ENCODE results near the gene KYAT1. TPM values are rescaled to one million over a fixed set of nuclear protein-coding genes. Genes with fewer than 3 reads are reported as not detected.

KYAT1 gene
- total RNA-seq, 1 donor from 2014 or later, result 9.5 TPM

GRCh38 chr9:128818099-128818838 lies 63.5 kb downstream of the KYAT1 start, which contains the start of gene ENDOG:
ENDOG (plus strand) TSS chr9:128818500; CDS start chr9:128818685, 185 bp downstream.
- Histone ChIP-seq H3K4me3 (ENCODE audit: low read depth, low read length) (peak within 1 kb of the TSS; percentile 71), H3K36me3 (ENCODE audit: control insufficient read depth, insufficient read depth, low read length) (peaks cover 15% of the 10 kb centered on the region), H3K27me3 (ENCODE audit: control insufficient read depth, insufficient read depth, low read length) (no peaks in the 10 kb centered on the region)
- TF ChIP-seq, protein P1, sequence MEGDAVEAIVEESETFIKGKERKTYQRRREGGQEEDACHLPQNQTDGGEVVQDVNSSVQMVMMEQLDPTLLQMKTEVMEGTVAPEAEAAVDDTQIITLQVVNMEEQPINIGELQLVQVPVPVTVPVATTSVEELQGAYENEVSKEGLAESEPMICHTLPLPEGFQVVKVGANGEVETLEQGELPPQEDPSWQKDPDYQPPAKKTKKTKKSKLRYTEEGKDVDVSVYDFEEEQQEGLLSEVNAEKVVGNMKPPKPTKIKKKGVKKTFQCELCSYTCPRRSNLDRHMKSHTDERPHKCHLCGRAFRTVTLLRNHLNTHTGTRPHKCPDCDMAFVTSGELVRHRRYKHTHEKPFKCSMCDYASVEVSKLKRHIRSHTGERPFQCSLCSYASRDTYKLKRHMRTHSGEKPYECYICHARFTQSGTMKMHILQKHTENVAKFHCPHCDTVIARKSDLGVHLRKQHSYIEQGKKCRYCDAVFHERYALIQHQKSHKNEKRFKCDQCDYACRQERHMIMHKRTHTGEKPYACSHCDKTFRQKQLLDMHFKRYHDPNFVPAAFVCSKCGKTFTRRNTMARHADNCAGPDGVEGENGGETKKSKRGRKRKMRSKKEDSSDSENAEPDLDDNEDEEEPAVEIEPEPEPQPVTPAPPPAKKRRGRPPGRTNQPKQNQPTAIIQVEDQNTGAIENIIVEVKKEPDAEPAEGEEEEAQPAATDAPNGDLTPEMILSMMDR (IDR thresholded peaks at IDR 0.05; ENCODE audit: insufficient read depth, low read length, severe bottlenecking), result peak; percentile 100
- peak; percentile 91 for DNase-seq (ENCODE audit: low read depth)
- peak; percentile 7 for FAIRE-seq

DNA sequence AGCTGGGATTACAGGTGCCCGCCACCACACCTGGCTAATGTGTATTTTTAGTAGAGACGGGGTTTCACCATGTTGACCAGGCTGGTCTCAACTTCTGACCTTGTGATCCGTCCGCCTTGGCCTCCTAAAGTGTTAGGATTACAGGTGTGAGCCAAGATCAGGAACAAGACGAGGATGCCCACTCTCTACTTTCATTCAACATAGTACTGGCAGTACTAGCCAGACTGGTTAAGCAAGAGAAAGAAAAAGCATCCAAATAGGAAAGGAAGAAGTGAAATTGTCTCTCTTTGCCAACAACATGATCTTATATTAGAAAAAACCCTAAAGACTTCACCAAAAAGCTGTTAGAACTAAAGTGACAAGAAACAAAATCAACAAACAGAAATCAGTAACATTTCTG lies 70.9 kb downstream of the KYAT1 start:
- FAIRE-seq, result no peak
- Histone ChIP-seq H3K27me3 (ENCODE audit: control insufficient read depth, insufficient read depth, low read length) (no peaks in the 10 kb centered on the region), H3K36me3 (ENCODE audit: control insufficient read depth, insufficient read depth, low read length) (peaks cover 12% of the 10 kb centered on the region), H3K4me3 (ENCODE audit: low read depth, low read length) (no peak overlapping the region)
- TF ChIP-seq, protein P1 (IDR thresholded peaks at IDR 0.05; ENCODE audit: insufficient read depth, low read length, severe bottlenecking), result no peak
- no peak for DNase-seq (ENCODE audit: low read depth)

DNA sequence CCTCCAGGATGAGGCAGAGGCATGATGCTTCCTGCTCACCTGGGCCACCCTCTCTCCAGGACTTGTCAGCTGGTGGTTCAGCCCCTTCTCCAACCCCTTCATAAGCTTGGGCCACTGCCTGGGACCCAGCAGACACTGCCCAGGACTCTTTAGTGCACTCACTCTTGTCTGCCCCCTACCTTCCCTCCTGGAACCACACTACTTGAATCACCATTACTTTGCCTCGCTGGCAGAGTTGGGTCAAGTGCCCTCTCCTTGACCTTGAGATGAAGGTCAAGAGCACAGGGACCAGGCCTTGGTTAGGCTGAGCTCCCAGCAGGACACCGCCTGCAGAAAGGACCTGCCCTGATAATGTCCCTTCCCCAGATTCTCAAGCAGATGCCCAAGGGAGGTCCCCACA lies 71.9 kb downstream of the KYAT1 start:
- Histone ChIP-seq H3K36me3 (ENCODE audit: control insufficient read depth, insufficient read depth, low read length) (peaks cover 14% of the 10 kb centered on the region), H3K27me3 (ENCODE audit: control insufficient read depth, insufficient read depth, low read length) (no peaks in the 10 kb centered on the region), H3K4me3 (ENCODE audit: low read depth, low read length) (no peak overlapping the region)
- no peak for DNase-seq (ENCODE audit: low read depth)
- no peak for FAIRE-seq
- TF ChIP-seq, protein P1 (IDR thresholded peaks at IDR 0.05; ENCODE audit: insufficient read depth, low read length, severe bottlenecking), result no peak

- TF ChIP-seq, protein P1 (IDR thresholded peaks at IDR 0.05; ENCODE audit: insufficient read depth, low read length, severe bottlenecking), result no peak
- FAIRE-seq, result no peak
- Histone ChIP-seq H3K4me3 (ENCODE audit: low read depth, low read length) (no peak overlapping the region), H3K36me3 (ENCODE audit: control insufficient read depth, insufficient read depth, low read length) (peaks cover 14% of the 10 kb centered on the region), H3K27me3 (ENCODE audit: control insufficient read depth, insufficient read depth, low read length) (no peaks in the 10 kb centered on the region)
- DNase-seq (ENCODE audit: low read depth), result no peak
Measured at GRCh38 chr9:128809036-128809599, 72.6 kb downstream of the KYAT1 start.

DNA sequence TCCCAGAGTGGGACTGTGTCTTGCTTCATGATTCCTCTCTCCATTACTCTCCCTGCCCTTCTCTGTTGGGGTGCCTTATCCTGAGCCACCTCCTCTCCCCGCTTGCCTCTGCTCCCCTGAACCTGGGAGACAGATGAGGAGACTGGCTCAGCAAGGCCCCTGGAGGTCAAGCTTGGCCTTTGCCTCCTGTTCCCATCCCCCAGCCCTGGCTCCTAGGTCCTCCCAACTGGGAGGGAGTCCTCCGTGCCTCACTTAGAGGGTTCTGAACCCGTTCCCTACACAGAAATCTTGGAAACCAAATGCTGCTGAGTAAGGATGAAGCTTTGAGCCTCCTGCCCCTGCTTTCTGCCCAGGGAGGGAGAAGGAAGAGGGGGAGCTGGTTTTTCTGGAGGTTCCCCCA lies 73.2 kb downstream of the KYAT1 start:
- TF ChIP-seq, protein P1 (IDR thresholded peaks at IDR 0.05; ENCODE audit: insufficient read depth, low read length, severe bottlenecking), result no peak
- Histone ChIP-seq H3K27me3 (ENCODE audit: control insufficient read depth, insufficient read depth, low read length) (no peaks in the 10 kb centered on the region), H3K4me3 (ENCODE audit: low read depth, low read length) (no peak overlapping the region), H3K36me3 (ENCODE audit: control insufficient read depth, insufficient read depth, low read length) (peaks cover 18% of the 10 kb centered on the region)
- DNase-seq (ENCODE audit: low read depth) (no peak), FAIRE-seq (no peak)

All from bronchial epithelial cell (primary cell).